Effector memory CD8-positive, alpha-beta T cell (primary cell): ENCODE data around the gene IRAK3.
"Not testable (repeated sequence)": the region's sequence is repeated elsewhere in the genome, so short reads cannot be mapped to it uniquely, and the experiment has no call there.

Source experiments
- ATAC-seq: fragments of 150-1000 bp; cut with Tn5 transposase; replicated peaks from 2 replicates; pipeline ENCODE4 v1.10.0; 2021; ENCODE audit warnings: mild to moderate bottlenecking, moderate library complexity
- DNase-seq, 3 experiments: peaks; one replicate each; pipeline ENCODE4 v3.0.0; 2021
- H3K27ac Mint-ChIP-seq, 2 donors: one replicate each; pipeline ENCODE4 v1.8.0; 2022; ENCODE audit warnings: mild to moderate bottlenecking in 2 of 2, mixed read lengths in 2 of 2, moderate library complexity in 2 of 2
- H3K27me3 Mint-ChIP-seq, 2 donors: one replicate each; pipeline ENCODE4 v1.8.0; 2022; ENCODE audit warnings: mixed read lengths in 2 of 2
- H3K36me3 Mint-ChIP-seq: one replicate; pipeline ENCODE4 v1.8.0; 2022; ENCODE audit warnings: mild to moderate bottlenecking, moderate library complexity, mixed read lengths; ENCODE audit not compliant: insufficient read depth
- H3K4me1 Mint-ChIP-seq, 2 donors: one replicate each; pipeline ENCODE4 v1.8.0; 2022; ENCODE audit warnings: low read depth in 2 of 2, mixed read lengths in 2 of 2
- H3K4me3 Mint-ChIP-seq, 2 donors: one replicate each; pipeline ENCODE4 v1.8.0; 2022; ENCODE audit warnings: mild to moderate bottlenecking in 2 of 2, mixed read lengths in 2 of 2, moderate library complexity in 2 of 2
- H3K9me3 Mint-ChIP-seq, 2 donors: one replicate each; pipeline ENCODE4 v1.8.0; 2022; ENCODE audit warnings: mixed read lengths in 2 of 2

Gene IRAK3

DNA sequence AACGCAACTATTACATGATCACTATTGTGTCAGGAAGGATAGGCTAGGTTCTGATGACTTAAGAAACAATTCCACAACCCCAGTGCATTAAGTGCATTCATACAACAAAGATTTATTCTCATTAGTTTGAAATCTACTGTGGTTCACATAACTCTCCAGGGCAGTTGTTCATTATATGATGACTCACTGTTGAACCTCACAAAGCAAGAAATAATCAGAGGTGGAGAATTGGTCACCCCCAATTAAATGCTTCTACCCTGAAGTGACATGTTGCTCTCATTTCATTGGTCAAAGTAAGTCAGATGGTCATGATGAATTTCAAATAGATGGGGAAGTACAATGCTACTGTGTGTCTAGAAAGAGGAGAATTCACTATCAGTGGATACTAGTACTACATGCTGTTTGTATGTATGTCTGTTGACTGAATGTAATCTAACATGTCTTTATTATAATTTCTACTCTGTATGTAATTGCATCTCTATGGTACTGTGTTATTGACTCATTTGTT, 107.2 kb downstream of the IRAK3 start:
- no peak overlapping the region for H3K27ac Mint-ChIP-seq

GRCh38 chr12:66297080-66297479, 108.1 kb downstream of the IRAK3 start:
- H3K4me3 Mint-ChIP-seq: no peak overlapping the region
- no peaks in the 10 kb centered on the region for H3K27me3 Mint-ChIP-seq
- H3K9me3 Mint-ChIP-seq: no peaks in the 10 kb centered on the region
- no peak overlapping the region for H3K27ac Mint-ChIP-seq
- no peak for ATAC-seq
- H3K4me1 Mint-ChIP-seq: peaks cover 11 to 13% of the 10 kb centered on the region in 2 donors
- no peaks in the 10 kb centered on the region for H3K36me3 Mint-ChIP-seq
- DNase-seq: no peak

More for the DNA sequence above, 107.2 kb downstream of the IRAK3 start:
- Mint-ChIP-seq H3K4me1 (peaks cover 14% of the 10 kb centered on the region in 2 donors), H3K27me3 (no peaks in the 10 kb centered on the region), H3K9me3 (no peaks in the 10 kb centered on the region), H3K4me3 (no peak overlapping the region), H3K36me3 (no peaks in the 10 kb centered on the region)
- no peak for ATAC-seq
- DNase-seq: no peak

GRCh38 chr12:66297923-66298322, 108.9 kb downstream of the IRAK3 start:
- no peaks in the 10 kb centered on the region for H3K9me3 Mint-ChIP-seq
- H3K27me3 Mint-ChIP-seq: no peaks in the 10 kb centered on the region
- no peak overlapping the region for H3K4me3 Mint-ChIP-seq
- peaks cover 6% of the 10 kb centered on the region for H3K36me3 Mint-ChIP-seq
- ATAC-seq (no peak), DNase-seq (no peak)
- peaks cover 3 to 16% of the 10 kb centered on the region in 2 donors for H3K4me1 Mint-ChIP-seq
- H3K27ac Mint-ChIP-seq: no peak overlapping the region

- Mint-ChIP-seq H3K9me3 (no peaks in the 10 kb centered on the region), H3K27ac (peak within 1 kb of the TSS; percentile 90 to 98), H3K27me3 (no peaks in the 10 kb centered on the region), H3K36me3 (peaks cover 38% of the 10 kb centered on the region), H3K4me3 (peak within 1 kb of the TSS; percentile 93 to 99), H3K4me1 (peaks cover 33 to 34% of the 10 kb centered on the region in 2 donors)
- ATAC-seq (peak; percentile 73), DNase-seq (peak; percentile 82 to 87 (median 84))
These were observed 113.2 kb downstream of the IRAK3 start, which contains the start of gene HELB for GRCh38 chr12:66301944-66302826. HELB (plus strand) TSS chr12:66302493; CDS start chr12:66302604, 111 bp downstream.

- no peaks in the 10 kb centered on the region for H3K27me3 Mint-ChIP-seq
- H3K4me1 Mint-ChIP-seq: peaks cover 35 to 37% of the 10 kb centered on the region in 2 donors
- ATAC-seq (peak; percentile 7), DNase-seq (no peak)
- H3K27ac Mint-ChIP-seq: peak overlapping the region; percentile 90 to 98
- peak overlapping the region; percentile 93 to 99 for H3K4me3 Mint-ChIP-seq
- H3K36me3 Mint-ChIP-seq: peaks cover 44% of the 10 kb centered on the region
- no peaks in the 10 kb centered on the region for H3K9me3 Mint-ChIP-seq
These were observed 113.8 kb downstream of the IRAK3 start for GRCh38 chr12:66302827-66303169.

- peaks cover 49% of the 10 kb centered on the region for H3K36me3 Mint-ChIP-seq
- H3K9me3 Mint-ChIP-seq: not testable (repeated sequence)
- H3K4me1 Mint-ChIP-seq: peaks cover 39 to 42% of the 10 kb centered on the region in 2 donors
These were observed 114.3 kb downstream of the IRAK3 start for GRCh38 chr12:66303316-66303804.

More at GRCh38 chr12:66303316-66303804, 114.3 kb downstream of the IRAK3 start:
- DNase-seq: peak in 2 of 3 experiments; percentile 15 to 27
- H3K27ac Mint-ChIP-seq: peak overlapping the region; percentile 90 to 98
- peak overlapping the region; percentile 93 to 99 for H3K4me3 Mint-ChIP-seq
- peak; percentile 80 for ATAC-seq
- H3K27me3 Mint-ChIP-seq: not testable (repeated sequence)
